H1 (cell line): Measurements from ENCODE around the gene ARNT2. TPM values are rescaled to one million over a fixed set of nuclear protein-coding genes. Genes with fewer than 3 reads are reported as not detected.

ENCODE experiments used
- CTCF ChIA-PET: fragments of 300-600 bp; sonication (Branson Sonifier 250); formaldehyde crosslinking; loops from one replicate; lab custom pipeline; 2021; ENCODE audit not compliant: partially characterized antibody; lab: Charles Lee
- POLR2A ChIA-PET: fragments of 300-600 bp; sonication (Branson Sonifier 250); formaldehyde crosslinking; loops from one replicate; lab custom pipeline; 2021; ENCODE audit warnings: inconsistent platforms; ENCODE audit not compliant: partially characterized antibody; lab: Charles Lee
- DNase-seq, 2 experiments: peaks; one replicate each; pipeline versions ENCODE4 v3.0.0 to v3.0.0-alpha.2; 2010 to 2022; ENCODE audit warnings: low spot score in 2 of 2, low read depth in 1 of 2, mixed read lengths in 1 of 2
- FAIRE-seq: peaks from 2 replicates; lab custom pipeline; 2011; peaks lifted over from hg19 to GRCh38; lab: Jason Lieb, UNC
- H2AFZ ChIP-seq: 2 replicates; pipeline ENCODE4 v1.8.1; 2012; ENCODE audit warnings: low read length, inconsistent platforms
- H2AK5ac ChIP-seq: 2 replicates; pipeline ENCODE4 v1.6.1; 2013; ENCODE audit warnings: low read depth, low read length
- H2BK120ac ChIP-seq: replicated peaks from 2 replicates; pipeline ENCODE3; 2013; ENCODE audit warnings: low read depth, low read length, inconsistent platforms
- H2BK12ac ChIP-seq: 2 replicates; pipeline ENCODE4 v1.6.1; 2013; ENCODE audit warnings: low read depth, low read length
- H2BK15ac ChIP-seq: 2 replicates; pipeline ENCODE4 v1.6.1; 2013; ENCODE audit warnings: low read length
- H2BK20ac ChIP-seq: 2 replicates; pipeline ENCODE4 v1.6.1; 2013; ENCODE audit warnings: low read length
- H2BK5ac ChIP-seq: 2 replicates; pipeline ENCODE4 v1.6.1; 2013; ENCODE audit warnings: low read depth, low read length
- H3K14ac ChIP-seq: 2 replicates; pipeline ENCODE4 v1.6.1; 2013; ENCODE audit warnings: inconsistent platforms; ENCODE audit not compliant: insufficient read length
- H3K18ac ChIP-seq: 2 replicates; pipeline ENCODE4 v1.6.1; 2013; ENCODE audit warnings: low read length; ENCODE audit errors: extremely low read depth
- H3K23ac ChIP-seq: 2 replicates; pipeline ENCODE4 v1.6.1; 2013; ENCODE audit warnings: inconsistent platforms; ENCODE audit not compliant: insufficient read length
- H3K23me2 ChIP-seq: 2 replicates; pipeline ENCODE4 v1.6.1; 2013; ENCODE audit warnings: low read depth, low read length
- H3K27ac ChIP-seq: 2 replicates; pipeline ENCODE4 v1.6.1; 2011; ENCODE audit warnings: low read depth, low read length, inconsistent platforms
- H3K27me3 ChIP-seq, 4 experiments: replicated peaks in 1 of 4; 1 replicate in 1 of 4; 2 replicates in 3 of 4; pipeline versions ENCODE4 v1.6.1 to v1.8.1; 2011 to 2013; ENCODE audit warnings: low read length in 3 of 4, mild to moderate bottlenecking in 3 of 4, inconsistent platforms in 2 of 4, mixed read lengths in 2 of 4, moderate library complexity in 1 of 4; ENCODE audit not compliant: control insufficient read depth in 3 of 4, insufficient read depth in 3 of 4; ENCODE audit errors: extremely low read depth in 1 of 4
- H3K36me3 ChIP-seq, 4 experiments: 2 replicates each; pipeline versions ENCODE4 v1.6.1 to v1.8.1; 2011 to 2013; ENCODE audit warnings: mild to moderate bottlenecking in 4 of 4, low read length in 3 of 4, moderate library complexity in 2 of 4, control low read depth in 1 of 4, inconsistent platforms in 1 of 4; ENCODE audit not compliant: insufficient read depth in 4 of 4, control insufficient read depth in 2 of 4
- H3K4ac ChIP-seq: replicated peaks from 2 replicates; pipeline ENCODE3; 2013; ENCODE audit warnings: low read length, low read depth, mixed read lengths, inconsistent platforms; ENCODE audit not compliant: insufficient read length
- H3K4me1 ChIP-seq, 4 experiments: replicated peaks in 1 of 4; 1 replicate in 1 of 4; 2 replicates in 3 of 4; pipeline versions ENCODE4 v1.6.1 to v1.8.1; 2011 to 2013; ENCODE audit warnings: low read length in 3 of 4, inconsistent platforms in 2 of 4, mixed read lengths in 1 of 4; ENCODE audit not compliant: insufficient read depth in 4 of 4, control insufficient read depth in 3 of 4
- H3K4me2 ChIP-seq, 2 experiments: 2 replicates each; pipeline versions ENCODE4 v1.6.1 to v1.8.1; 2011 to 2013; ENCODE audit warnings: low read depth in 2 of 2, low read length in 2 of 2, control low read depth in 1 of 2, inconsistent platforms in 1 of 2, mild to moderate bottlenecking in 1 of 2; ENCODE audit not compliant: insufficient read depth in 1 of 2
- H3K4me3 ChIP-seq, 4 experiments: fragments of 200-600, 300-600 bp in 1 of 4; sonication (generic), shearing (Covaris generic), sonication (Bioruptor Twin) in 1 of 4; 2 replicates each; pipeline versions ENCODE4 v1.5.1 to v1.8.1; 2011 to 2016; ENCODE audit warnings: low read length in 4 of 4, low read depth in 3 of 4, control low read depth in 2 of 4, inconsistent platforms in 2 of 4, mild to moderate bottlenecking in 2 of 4, mixed read lengths in 1 of 4, moderate library complexity in 1 of 4; ENCODE audit not compliant: insufficient read depth in 2 of 4; ENCODE audit errors: extremely low read depth in 1 of 4
- H3K56ac ChIP-seq: replicated peaks from 2 replicates; pipeline ENCODE3; 2013; ENCODE audit warnings: low read depth, mild to moderate bottlenecking, mixed read lengths, low read length, inconsistent platforms; ENCODE audit not compliant: insufficient read length
- H3K79me1 ChIP-seq: 2 replicates; pipeline ENCODE4 v1.6.1; 2013; ENCODE audit warnings: low read depth, low read length, control low read depth
- H3K79me2 ChIP-seq, 2 experiments: 2 replicates each; pipeline versions ENCODE4 v1.6.1 to v1.8.1; 2012 to 2013; ENCODE audit warnings: low read length in 2 of 2, mild to moderate bottlenecking in 2 of 2, inconsistent platforms in 1 of 2; ENCODE audit not compliant: insufficient read depth in 2 of 2, control insufficient read depth in 1 of 2
- H3K9ac ChIP-seq, 4 experiments: replicated peaks in 1 of 4; 1 replicate in 1 of 4; 2 replicates in 3 of 4; pipeline versions ENCODE4 v1.6.1 to v1.8.1; 2011 to 2013; ENCODE audit warnings: low read depth in 3 of 4, low read length in 3 of 4, control low read depth in 2 of 4, mild to moderate bottlenecking in 2 of 4, moderate library complexity in 2 of 4, inconsistent platforms in 1 of 4; ENCODE audit errors: extremely low read depth in 1 of 4
- H3K9me3 ChIP-seq, 2 experiments: 2 replicates each; pipeline versions ENCODE4 v1.6.1 to v1.8.1; 2012 to 2013; ENCODE audit warnings: mild to moderate bottlenecking in 2 of 2, moderate library complexity in 2 of 2, control low read depth in 1 of 2, inconsistent platforms in 1 of 2, low read depth in 1 of 2, low read length in 1 of 2, mixed read lengths in 1 of 2; ENCODE audit not compliant: insufficient read depth in 2 of 2
- H4K20me1 ChIP-seq, 2 experiments: replicated peaks in 1 of 2; 2 replicates each; pipeline versions ENCODE3 to v1.8.1; 2011 to 2013; ENCODE audit warnings: inconsistent platforms in 2 of 2, low read length in 2 of 2, mild to moderate bottlenecking in 1 of 2; ENCODE audit not compliant: insufficient read depth in 2 of 2, control insufficient read depth in 1 of 2
- H4K5ac ChIP-seq: 2 replicates; pipeline ENCODE4 v1.6.1; 2013; ENCODE audit warnings: low read length, low read depth, mixed read lengths, inconsistent platforms; ENCODE audit not compliant: insufficient read length
- H4K8ac ChIP-seq: 2 replicates; pipeline ENCODE4 v1.8.0; 2013; ENCODE audit warnings: mild to moderate bottlenecking, moderate library complexity, low read length, inconsistent platforms; ENCODE audit not compliant: insufficient read depth; ENCODE audit errors: extremely low read depth
- H4K91ac ChIP-seq: replicated peaks from 2 replicates; pipeline ENCODE3; 2013; ENCODE audit warnings: low read length, mixed read lengths, inconsistent platforms; ENCODE audit not compliant: insufficient read length
- RAD21 ChIP-seq, 2 experiments: IDR thresholded peaks in 1 of 2; conservative IDR thresholded peaks in 1 of 2; 2 replicates each; pipeline ENCODE4 v1.6.1; 2011; ENCODE audit warnings: low read depth in 2 of 2, low read length in 2 of 2, improper control_type of control experiment in 1 of 2, inconsistent platforms in 1 of 2, mild to moderate bottlenecking in 1 of 2, moderate library complexity in 1 of 2
- TAF1 ChIP-seq: IDR thresholded peaks from 2 replicates; pipeline ENCODE4 v1.6.1; 2011; ENCODE audit warnings: mild to moderate bottlenecking, low read depth, low read length
- whole genome bisulfite sequencing, 2 experiments: shearing (Covaris generic) in 1 of 2; methylation state at CpG; one replicate each; pipeline versions ENCODE4 v1.1.6 to v1.1.7; 2013 to 2015; ENCODE audit warnings: low lambda C conversion rate in 2 of 2, mixed read lengths in 2 of 2, inconsistent platforms in 1 of 2, low coverage in 1 of 2, missing lambda C conversion rate in 1 of 2; ENCODE audit not compliant: insufficient replicate concordance in 2 of 2, insufficient coverage in 1 of 2, insufficient read length in 1 of 2; ENCODE audit errors: extremely low coverage in 1 of 2, missing lambda C conversion rate in 1 of 2; 5-methylcytosine and 5-hydroxymethylcytosine counted together
- polyA plus RNA-seq, 7 experiments: library from polyadenylated mRNA; depleted of rRNA in 3 of 7; stranded (reverse) in 5 of 7; unstranded in 2 of 7; fragments of >200 nt in 5 of 7; fragments of 200-250 nt in 2 of 7; gene quantifications; 1 replicate in 5 of 7; 2 replicates in 1 of 7; 4 replicates in 1 of 7; pipeline versions ENCODE4 v1.2.1 to v1.2.3, GENCODE V29; 2011 to 2013; ENCODE audit warnings: missing spikeins in 2 of 7, mixed read lengths in 2 of 7
- total RNA-seq: library from RNA; stranded (reverse); fragmentation: NEBNext Ultra II Directional; extraction: Animal tissue kit (Norgen Biotek cat#: 25700); gene quantifications from 2 replicates; pipeline ENCODE4 v1.2.1, GENCODE V29; 2021
- TF ChIP-seq, protein P1 (sequence below), 3 experiments: IDR thresholded peaks; 1 replicate in 2 of 3; 2 replicates in 1 of 3; pipeline versions ENCODE4 v1.5.1 to v1.6.1; 2011; ENCODE audit warnings: low read length in 3 of 3, mild to moderate bottlenecking in 3 of 3, inconsistent platforms in 2 of 3, low read depth in 1 of 3, moderate library complexity in 1 of 3; ENCODE audit not compliant: insufficient read depth in 1 of 3; ENCODE audit errors: control extremely low read depth in 1 of 3

ARNT2 gene
- total and polyA plus RNA-seq, 2 of the 8 experiments (the other 6 are each of a cell fraction or from before 2014, with no cell fraction given): 9.5 to 14.6 TPM

DNA sequence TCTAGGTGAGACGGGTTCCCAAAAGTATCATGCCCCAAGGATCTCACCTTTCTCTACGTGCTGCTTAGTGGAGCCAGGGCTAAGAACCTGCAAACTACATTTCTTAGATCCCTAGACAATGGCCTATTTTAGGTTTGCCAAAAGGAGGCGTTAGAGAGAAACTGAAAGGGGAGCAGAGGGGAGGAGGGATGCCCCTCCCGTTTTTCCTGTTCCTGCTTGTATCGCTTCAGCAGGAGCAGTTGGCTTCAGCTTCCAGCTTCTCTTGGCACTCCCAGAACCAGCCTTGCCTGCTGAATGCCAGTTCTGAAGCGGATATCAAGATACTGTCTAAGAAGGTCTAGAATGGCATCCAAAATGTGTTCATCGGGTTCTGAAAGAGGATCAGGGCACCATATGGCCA is 232.5 kb downstream of the ARNT2 start:
- Histone ChIP-seq H3K4ac (no peak overlapping the region), H2AFZ (no peak overlapping the region)
- TF ChIP-seq, protein P1, sequence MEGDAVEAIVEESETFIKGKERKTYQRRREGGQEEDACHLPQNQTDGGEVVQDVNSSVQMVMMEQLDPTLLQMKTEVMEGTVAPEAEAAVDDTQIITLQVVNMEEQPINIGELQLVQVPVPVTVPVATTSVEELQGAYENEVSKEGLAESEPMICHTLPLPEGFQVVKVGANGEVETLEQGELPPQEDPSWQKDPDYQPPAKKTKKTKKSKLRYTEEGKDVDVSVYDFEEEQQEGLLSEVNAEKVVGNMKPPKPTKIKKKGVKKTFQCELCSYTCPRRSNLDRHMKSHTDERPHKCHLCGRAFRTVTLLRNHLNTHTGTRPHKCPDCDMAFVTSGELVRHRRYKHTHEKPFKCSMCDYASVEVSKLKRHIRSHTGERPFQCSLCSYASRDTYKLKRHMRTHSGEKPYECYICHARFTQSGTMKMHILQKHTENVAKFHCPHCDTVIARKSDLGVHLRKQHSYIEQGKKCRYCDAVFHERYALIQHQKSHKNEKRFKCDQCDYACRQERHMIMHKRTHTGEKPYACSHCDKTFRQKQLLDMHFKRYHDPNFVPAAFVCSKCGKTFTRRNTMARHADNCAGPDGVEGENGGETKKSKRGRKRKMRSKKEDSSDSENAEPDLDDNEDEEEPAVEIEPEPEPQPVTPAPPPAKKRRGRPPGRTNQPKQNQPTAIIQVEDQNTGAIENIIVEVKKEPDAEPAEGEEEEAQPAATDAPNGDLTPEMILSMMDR (IDR thresholded peaks at IDR 0.05; ENCODE audit: control extremely low read depth in 1 of 3, insufficient read depth in 1 of 3, low read depth in 1 of 3, low read length in 3 of 3): peak; percentile 0 to 59 (median 38); a peak in 3 of 4 replicates
- no peak for TF ChIP-seq TAF1
- TF ChIP-seq RAD21 (IDR thresholded peaks at IDR 0.05 in 1 of 2, conservative IDR thresholded peaks at IDR 0.05 in 1 of 2; ENCODE audit: low read depth in 2 of 2, low read length in 2 of 2): peak; percentile 33 to 50; a peak in 3 of 4 replicates
- TF ChIP-seq, all 59 proteins: peak for 2
- Histone ChIP-seq H2BK12ac (no peak overlapping the region), H2BK5ac (no peak overlapping the region; the same call in 1 of the 2 replicates), H3K4me3 (no peak overlapping the region), H2BK15ac (no peak overlapping the region), H4K91ac (no peak overlapping the region), H3K23ac (no peak overlapping the region), H3K4me2 (no peak overlapping the region), H3K79me2 (no peaks in the 10 kb centered on the region), H3K23me2 (no peaks in the 10 kb centered on the region), H3K14ac (no peak overlapping the region), H3K79me1 (no peaks in the 10 kb centered on the region), H2BK20ac (no peak overlapping the region), H3K4me1 (no peaks in the 10 kb centered on the region; a peak in 1 of 7 replicates), H3K18ac (no peak overlapping the region), H3K27ac (no peak overlapping the region), H3K36me3 (no peaks in the 10 kb centered on the region), H4K8ac (no peak overlapping the region), H4K5ac (no peak overlapping the region), H3K27me3 (no peaks in the 10 kb centered on the region), H2BK120ac (no peak overlapping the region), H4K20me1 (no peaks in the 10 kb centered on the region), H3K56ac (no peak overlapping the region), H3K9ac (no peak overlapping the region), H3K9me3 (peaks cover 8 to 12% of the 10 kb centered on the region in 2 experiments; a peak in 2 of 4 replicates), H2AK5ac (no peak overlapping the region)
- FAIRE-seq: peak; percentile 81
- ChIA-PET POLR2A (no interaction called here), CTCF (interaction anchor here (0.9 to 2.5 kb wide), 7 partner anchors 17 to 275 kb away, joined by 3 to 16 read pairs (median 6); no protein-coding TSS in a partner anchor)
- DNase-seq: peak in 1 of 2 experiments; percentile 31
- 67% methylated on average over 7 of the region's 7 CpGs; no CpG with 5 or more reads in 1 of the 2 experiments for WGBS, 2 experiments
